GM12891 (cell line): Measurements from ENCODE around the gene POLA1.

ENCODE experiments used
- PAX5 ChIP-seq: IDR thresholded peaks from 2 replicates; pipeline ENCODE4 v1.6.1; 2011; ENCODE audit warnings: low read length, moderate library complexity, mild to moderate bottlenecking; ENCODE audit not compliant: insufficient read depth, severe bottlenecking
- POLR2A ChIP-seq: IDR thresholded peaks from 2 replicates; pipeline ENCODE4 v1.6.1; 2011; ENCODE audit warnings: low read depth, low read length, control low read depth
- POLR2AphosphoS5 ChIP-seq: IDR thresholded peaks from 2 replicates; pipeline ENCODE4 v1.6.1; 2011; ENCODE audit warnings: low read depth, low read length, control low read depth
- POU2F2 ChIP-seq: IDR thresholded peaks from 2 replicates; pipeline ENCODE4 v1.6.1; 2011; ENCODE audit warnings: low read depth, mild to moderate bottlenecking, control low read depth, low read length, moderate library complexity
- TAF1 ChIP-seq: IDR thresholded peaks from 2 replicates; pipeline ENCODE4 v1.6.1; 2011; ENCODE audit warnings: low read depth, low read length, control low read depth

GRCh38 chrX:24767557-24767956 lies 73.8 kb downstream of the POLA1 start:
- TF ChIP-seq PAX5 (no peak), POLR2AphosphoS5 (no peak), POLR2A (no peak), TAF1 (no peak), POU2F2 (no peak)
